ENCODE data around the gene ST6GALNAC5.

Gene ST6GALNAC5

DNA sequence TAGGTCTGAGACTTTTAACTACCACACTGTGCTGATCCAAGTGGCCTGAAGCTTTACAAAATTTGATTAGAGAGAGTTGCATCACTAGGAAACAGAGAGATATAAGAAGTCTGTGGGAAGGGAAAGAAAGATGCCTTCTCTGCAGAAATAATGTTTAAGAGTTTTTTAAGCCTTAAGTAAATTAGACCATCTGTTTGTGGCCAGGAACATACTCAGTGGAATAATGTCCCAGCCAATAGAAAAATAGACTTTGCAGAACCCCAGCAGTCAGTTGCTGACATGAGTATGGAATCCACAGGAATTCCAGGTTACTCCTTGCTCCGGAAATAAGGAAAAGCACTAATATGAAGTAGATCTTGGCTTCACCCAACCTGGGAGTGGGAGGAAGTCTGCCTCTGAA lies 144.8 kb downstream of the ST6GALNAC5 start:
- no peak for DNase-seq (ENCODE audit: low read depth, low spot score)

DNA sequence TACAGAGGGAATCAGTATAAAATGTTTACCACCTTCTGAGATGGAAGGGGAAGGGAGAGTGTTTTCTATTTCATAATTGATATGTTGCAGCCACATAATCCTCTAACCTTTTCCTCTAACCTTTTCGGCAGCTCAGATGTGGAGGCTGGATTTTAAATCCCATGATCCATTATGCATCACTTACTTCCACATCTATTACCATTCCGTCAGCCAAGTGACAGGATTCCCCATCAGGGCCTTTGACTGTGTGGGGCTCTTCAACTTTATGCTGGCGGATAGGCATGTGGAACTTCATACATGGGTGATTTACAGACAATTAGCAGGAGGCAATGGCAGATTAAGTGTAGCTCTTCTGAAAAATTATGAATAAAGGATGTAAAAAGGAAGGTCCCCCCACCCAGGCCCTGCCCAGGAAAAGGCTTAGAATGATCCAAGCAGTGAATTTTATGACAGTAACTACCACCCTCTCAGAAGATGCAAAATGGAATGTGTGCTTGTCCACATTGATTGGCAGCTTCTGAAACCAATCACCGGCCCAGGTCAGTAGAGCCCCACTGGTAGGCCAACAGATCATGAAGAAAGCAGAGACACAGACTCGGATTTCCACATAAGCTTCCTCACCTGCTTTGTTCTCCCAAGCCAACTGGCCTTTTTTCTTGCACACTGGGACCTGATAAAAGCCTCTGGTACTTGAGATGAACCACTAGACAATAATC lies 147.0 kb downstream of the ST6GALNAC5 start:
- no peak for DNase-seq (ENCODE audit: low read depth, low spot score)

DNA sequence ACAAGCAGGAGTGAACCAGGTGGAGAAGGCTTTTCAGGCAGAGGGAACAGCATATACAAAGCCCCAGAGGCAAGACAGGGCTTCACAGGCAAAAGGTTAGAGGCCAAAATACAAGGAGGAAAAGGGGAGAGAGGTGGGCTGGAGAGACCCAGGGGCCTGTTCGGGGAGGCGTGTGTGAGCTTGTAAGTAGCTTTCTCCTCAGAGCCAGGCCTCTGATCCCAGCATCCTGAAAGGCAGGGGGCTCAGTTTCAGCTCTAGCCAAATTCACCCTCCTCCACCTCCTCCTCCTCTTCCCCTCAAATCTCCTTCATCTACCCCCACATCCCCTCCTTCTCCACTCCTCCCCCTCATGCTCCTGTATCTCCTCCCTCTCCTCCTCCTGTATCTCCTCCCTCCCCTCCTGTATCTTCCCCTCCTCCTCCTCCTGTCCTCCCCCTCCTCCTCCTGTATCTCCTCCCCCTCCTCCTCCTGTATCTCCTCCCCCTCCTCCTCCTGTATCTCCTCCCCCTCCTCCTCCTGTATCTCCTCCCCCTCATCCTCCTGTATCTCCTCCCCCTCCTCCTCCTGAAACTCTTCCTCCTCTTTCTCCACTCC lies 148.6 kb downstream of the ST6GALNAC5 start:
- DNase-seq (ENCODE audit: low read depth, low spot score) = no peak

DNA sequence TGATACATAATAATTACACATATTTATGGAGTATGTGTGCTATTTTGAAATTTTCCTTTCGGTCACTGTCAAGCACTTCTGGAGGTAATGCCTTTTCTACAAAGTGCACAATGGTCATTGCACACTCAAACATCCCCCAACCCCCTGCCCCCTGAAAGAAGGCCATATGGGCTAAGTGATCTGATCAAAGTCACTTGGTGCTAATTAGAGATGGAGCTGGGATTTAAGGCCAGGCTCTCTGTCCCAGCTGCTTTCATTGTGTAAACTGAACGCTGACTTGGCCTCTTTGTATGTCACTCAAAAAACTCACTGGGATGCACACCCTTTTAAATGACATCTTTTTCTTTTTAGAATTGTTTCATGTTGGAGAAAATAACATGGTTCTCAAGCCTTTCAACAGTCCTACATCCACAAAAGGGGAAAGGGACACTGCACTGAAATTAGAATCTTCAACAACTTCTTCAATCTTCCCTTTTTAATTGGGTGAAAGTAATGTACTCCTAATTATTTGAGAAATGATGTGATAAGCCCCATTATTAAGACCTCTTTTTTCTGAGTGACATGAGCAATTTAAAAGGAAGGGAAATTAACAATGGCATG lies 149.2 kb downstream of the ST6GALNAC5 start:
- no peak for DNase-seq (ENCODE audit: low read depth, low spot score)

DNA sequence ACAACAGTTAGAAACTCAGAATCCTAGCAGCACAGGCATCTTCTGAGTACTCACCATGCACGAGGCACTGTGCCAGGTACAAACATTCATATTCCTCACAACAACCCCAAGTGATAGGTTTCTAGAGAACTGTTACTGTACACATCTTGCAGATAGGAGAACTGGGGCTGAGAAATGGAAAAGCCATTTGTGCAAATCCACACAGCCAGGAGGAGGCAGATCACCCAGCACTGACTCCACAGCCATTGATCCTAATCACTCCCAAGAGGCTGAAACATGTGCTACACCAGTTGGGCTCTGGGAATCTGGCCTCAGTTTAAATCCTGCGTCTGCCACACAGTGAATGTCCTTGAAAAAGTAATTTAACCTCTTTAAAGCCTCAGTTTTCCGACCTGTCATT lies 151.0 kb downstream of the ST6GALNAC5 start:
- DNase-seq (ENCODE audit: low read depth, low spot score) = no peak

DNA sequence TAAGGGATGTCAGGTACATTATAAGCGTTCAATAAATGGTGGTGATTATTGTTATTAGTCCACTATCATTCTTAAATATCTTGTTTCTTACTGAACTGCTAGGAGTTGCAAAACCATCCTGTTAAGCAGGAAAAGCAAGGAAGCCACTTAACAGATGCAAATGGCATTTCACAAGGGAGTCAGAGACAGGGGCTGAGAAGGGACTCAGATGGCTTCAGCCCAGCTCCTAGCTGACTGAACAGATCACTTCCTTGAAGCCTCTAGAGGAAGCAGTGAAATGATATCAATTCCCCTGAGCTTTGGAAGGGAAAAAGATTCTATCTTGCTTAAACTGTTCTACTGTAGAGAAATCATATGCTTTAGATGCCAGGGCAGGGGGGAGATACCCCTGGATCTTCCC lies 151.5 kb downstream of the ST6GALNAC5 start:
- no peak for DNase-seq (ENCODE audit: low read depth, low spot score)

DNA sequence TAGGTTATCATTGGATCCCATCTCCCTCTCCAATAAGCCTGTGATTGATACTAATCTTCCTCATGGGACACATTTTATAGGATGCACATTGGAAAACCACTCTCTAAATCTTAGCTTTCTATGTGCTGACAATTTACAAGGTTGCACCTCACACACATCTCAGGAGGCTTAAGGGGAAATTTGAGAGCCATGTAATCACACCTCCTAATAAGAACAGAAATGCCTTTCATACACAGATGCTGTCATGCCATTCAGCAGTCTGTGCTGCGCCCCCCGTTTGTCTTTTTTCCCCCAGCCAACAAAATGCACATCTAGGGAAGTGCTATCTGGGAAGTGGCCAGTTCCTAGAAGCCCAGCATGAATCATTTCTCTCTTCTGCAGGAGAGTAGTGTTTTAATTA lies 154.5 kb downstream of the ST6GALNAC5 start:
- no peak for DNase-seq (ENCODE audit: low read depth, low spot score)

DNA sequence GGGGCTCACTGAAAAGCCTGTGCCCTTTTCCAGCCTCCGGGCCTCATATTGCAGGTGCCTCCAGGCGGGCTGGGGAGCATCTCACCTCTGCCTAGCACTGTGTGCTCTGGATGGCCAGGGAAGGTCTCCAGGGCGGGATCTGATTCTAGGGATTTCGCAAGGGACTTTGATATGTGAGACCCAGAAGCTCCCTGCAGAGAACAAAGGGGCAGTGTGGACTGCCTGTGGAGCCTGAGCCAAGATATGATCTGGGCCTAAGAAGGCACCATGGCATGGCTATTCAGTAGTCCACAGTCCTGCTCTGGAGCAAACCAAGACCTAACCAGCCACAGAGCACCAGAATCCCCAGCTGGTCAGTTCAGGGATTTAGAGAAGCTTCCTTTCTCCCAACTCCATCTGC lies 157.2 kb downstream of the ST6GALNAC5 start:
- DNase-seq (ENCODE audit: low read depth, low spot score) = no peak

DNA sequence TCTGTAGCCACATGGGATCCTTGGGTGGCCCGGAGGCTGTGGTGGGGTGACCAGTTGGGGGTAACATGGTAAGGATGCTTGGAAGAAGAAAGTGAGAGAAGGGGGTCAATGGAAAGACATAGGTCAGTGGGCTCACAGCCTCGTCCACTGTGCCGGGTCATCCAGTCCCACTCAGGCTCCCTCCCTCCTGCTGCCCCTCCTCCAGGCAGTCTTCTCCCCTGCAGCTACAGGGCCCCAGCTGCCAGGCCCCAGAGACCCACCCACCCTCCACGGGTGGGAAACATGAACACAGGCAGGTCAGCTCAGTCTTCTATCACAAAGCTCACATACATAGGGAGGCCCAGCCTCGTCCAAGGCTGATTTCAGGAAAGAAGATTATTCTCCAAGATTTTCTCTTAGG lies 158.3 kb downstream of the ST6GALNAC5 start:
- no peak for DNase-seq (ENCODE audit: low read depth, low spot score)

DNA sequence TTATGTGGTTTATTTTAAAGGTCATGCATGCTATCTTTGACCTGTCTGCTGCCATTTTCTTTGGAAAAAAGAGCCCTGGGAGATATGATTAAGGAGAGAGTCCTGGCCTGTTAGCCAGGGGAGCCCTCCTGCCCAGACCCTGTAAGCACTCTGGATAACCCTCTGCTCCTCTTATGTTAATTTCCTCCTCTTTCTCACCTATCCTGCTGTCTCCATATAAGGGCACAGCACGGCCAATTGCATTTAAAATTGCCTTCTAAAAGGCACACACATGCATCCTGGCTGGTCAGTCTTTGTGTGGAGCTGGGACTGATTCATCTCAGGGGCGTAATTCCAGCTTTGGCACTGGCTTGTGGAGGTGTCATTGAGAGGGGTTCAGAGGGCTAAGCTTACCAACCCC lies 158.9 kb downstream of the ST6GALNAC5 start:
- no peak for DNase-seq (ENCODE audit: low read depth, low spot score)

DNA sequence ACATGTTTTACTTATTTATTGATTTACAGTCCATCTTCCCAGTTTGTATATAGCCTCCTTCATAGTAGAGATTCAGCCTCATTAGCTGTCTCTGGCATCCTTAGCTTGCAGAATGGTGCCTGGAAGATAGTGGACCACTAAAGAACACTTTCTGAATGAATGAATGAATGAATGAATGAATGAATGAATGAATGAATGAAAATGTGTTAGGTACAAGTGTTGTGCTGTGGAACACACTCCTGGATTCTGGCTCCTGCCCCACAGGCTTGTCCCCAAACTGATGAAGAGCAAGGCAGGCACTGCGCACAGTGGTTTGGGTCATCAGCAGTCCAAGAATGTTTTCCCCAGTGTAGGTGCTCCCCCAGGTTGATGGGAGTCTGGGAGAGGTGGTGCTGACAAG lies 159.4 kb downstream of the ST6GALNAC5 start:
- no peak for DNase-seq (ENCODE audit: low read depth, low spot score)

DNA sequence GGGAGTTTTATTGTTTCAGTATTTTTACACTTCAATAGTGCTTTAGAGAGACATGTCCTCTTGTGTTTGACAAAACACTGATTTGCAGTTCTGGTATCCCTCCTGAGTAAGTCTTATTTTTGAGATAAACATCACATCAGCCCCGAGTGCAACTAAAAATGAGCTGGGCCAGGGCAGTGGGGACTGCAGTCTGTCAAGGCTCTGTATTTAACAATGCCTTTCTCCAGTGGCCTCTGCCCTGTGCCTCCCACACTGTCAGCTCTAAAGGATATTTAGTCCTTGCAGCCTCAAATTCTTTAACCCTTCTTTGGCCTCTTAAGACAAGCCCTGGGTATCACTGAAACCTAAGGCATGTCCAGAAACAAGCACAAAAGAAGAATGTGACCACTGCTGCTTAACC lies 160.6 kb downstream of the ST6GALNAC5 start:
- no peak for DNase-seq (ENCODE audit: low read depth, low spot score)

DNA sequence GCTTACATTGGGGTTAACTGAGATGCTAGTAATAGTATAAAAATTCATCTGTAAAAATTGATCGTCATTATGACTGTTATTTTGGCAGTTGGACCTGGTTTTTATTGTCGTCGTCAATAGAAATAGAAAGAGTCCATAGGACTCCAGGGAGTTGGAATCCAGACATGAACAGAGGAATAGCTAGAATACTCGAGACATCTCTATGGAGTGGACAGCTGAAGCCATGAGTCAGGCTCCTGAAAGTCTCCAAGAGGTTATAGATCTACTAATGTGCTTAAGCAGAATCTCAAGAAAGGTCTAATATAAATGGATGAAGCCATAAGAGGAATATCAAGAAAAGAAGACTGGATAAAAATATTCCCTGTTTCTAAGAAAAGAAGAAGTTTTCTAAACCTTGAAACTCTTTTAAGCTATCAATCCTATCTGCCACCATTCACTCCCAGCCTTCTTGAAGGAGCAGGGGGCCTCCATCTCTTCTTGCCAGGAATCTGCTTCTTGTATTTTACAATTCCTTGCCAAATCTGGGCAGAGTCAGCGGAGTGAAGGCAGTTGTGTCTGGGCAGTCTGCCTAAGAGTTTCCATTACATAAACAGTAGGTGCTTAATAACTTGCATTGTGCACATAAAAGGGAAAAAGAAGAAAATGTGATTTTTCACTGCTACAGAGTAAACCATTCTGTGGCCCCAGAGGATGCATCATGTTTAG lies 163.3 kb downstream of the ST6GALNAC5 start:
- DNase-seq (ENCODE audit: low read depth, low spot score) = no peak

DNA sequence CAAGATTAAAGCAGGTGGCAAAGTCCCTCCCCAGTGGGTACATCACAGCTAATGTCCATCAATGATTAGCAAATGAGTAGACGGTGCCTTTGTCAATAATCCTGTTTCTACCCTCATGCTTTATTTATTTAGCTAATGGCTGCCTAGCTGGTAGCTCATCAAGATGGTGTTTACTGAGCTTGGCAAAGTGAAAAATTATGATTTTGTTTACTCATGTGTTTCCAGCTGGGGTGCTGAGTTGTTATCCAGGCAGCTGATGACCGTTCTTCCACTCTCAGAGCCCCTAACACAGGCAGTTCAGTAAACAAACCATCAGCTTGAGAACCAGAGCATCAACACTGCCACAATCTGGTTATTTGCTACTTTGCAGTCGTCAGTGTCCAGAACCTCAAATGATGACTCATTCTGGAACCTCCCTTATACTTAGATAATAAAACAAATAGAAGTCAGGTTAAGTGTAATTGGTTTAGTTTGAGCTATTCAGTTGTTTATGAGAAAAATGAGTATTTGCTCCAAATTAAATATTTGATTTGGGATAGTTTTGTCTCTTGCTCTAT lies 163.9 kb downstream of the ST6GALNAC5 start:
- DNase-seq (ENCODE audit: low read depth, low spot score) = no peak

DNA sequence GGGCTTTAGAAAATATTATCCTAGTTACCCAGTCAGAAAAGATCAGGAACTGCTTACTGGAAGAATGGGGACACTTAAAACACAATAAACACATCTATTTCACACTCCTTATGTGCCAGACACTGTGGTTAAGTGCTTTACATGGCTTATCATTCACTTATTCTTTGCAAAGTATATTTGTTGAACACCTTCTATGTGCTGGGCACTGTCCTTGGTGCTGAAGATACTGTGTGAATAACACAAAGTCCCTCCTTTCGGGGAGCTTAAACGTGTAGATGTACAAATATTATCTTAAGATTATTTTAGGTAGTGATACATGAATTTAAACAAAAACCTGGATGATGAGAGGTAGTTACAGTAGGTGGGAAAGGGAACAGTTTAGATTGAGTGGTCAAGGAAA lies 169.3 kb downstream of the ST6GALNAC5 start:
- DNase-seq (ENCODE audit: low read depth, low spot score) = no peak

DNA sequence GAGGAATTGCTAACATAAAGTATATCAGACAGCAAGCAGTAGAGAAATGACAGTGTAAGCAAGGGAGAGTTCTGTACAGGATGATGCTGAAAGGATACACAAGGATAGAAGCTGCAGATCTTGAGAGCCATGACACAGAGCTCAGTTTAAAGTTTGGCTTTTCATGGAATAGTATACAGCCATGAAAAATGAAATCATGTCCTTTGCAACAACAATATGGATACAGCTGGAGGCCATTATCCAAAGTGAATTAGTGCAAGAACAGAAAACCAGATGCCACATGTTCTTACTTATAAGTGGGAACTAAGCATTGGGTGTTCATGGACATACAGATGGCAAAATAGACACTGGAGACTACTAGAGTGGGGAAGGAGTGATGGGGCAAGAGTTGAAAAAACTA lies 169.8 kb downstream of the ST6GALNAC5 start:
- DNase-seq (ENCODE audit: low read depth, low spot score) = no peak

DNA sequence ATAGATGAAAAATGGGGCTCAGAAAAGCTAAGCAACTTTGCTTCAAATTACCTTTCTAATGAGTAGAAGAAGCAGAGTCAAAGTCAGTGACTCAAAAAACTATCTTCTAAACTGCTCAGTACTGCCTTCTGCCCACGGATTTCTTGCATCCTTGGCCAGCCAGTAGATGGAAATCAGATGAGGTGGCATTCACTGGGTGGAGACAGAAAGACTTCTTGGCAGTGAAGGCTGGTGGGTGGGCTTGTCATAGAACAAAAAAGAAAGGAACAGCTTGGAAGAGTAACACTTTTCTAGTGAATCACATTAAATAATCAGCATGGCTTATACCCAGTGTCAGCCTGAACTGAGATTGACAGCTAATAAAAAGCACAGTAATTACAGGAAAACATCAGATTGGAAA lies 170.7 kb downstream of the ST6GALNAC5 start:
- DNase-seq (ENCODE audit: low read depth, low spot score) = no peak

DNA sequence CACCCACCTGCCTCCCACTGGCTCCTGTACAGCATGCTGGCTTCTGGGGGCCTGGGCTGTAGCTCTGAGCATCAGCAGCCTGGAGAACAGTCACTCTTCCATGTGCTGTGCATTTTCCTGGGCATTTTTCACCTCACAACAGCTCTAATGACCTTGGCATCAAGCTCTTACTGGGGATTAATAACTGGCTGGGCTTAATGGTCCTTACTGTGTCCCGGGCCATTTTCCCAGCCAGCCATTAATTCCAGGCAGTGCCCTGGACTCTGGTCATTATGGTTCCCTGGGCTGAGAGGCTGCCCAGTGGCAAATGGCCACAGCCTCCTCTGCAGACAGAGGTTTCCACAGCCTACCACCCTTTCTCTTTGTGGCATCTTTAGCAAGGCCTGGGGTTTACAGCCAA lies 171.8 kb downstream of the ST6GALNAC5 start:
- DNase-seq (ENCODE audit: low read depth, low spot score) = no peak

DNA sequence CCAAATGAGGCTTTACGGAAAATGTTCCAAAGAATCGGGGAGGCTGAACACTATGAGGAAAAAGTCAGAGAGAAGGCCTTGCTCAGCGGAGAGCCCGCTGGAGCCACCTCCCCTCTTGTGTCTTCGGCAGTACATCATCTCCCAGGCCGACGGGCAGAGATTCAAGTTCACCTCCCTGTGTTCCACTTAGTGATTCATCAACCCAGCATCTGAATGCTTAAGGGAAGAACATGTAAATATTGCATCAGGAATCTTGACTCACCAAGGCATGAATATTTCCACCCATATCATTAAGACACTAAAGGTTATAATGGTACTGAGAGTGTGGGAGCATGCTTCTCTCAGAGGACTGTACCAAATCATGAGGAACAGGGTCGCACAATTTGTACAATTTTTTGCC lies 172.5 kb downstream of the ST6GALNAC5 start:
- DNase-seq (ENCODE audit: low read depth, low spot score) = no peak

DNA sequence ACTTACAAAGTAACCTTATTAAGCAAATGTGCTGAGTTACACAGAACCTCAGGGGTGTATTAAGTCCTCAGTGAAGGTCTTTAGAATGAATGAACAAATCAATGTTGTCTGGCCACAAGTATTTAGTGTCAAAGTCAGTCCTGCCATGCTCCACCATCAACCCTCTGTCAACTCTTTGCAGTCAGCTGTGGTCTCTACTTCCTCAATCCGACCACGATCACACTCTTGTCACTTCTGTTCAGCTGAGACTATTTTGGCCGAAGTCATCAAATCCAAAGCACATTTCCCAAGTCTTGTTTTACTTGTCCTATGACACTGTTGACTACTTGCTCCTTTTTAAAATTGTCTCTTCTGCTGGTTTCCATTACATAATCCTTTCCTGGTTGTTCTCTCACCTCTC lies 173.5 kb downstream of the ST6GALNAC5 start:
- no peak for DNase-seq (ENCODE audit: low read depth, low spot score)

DNA sequence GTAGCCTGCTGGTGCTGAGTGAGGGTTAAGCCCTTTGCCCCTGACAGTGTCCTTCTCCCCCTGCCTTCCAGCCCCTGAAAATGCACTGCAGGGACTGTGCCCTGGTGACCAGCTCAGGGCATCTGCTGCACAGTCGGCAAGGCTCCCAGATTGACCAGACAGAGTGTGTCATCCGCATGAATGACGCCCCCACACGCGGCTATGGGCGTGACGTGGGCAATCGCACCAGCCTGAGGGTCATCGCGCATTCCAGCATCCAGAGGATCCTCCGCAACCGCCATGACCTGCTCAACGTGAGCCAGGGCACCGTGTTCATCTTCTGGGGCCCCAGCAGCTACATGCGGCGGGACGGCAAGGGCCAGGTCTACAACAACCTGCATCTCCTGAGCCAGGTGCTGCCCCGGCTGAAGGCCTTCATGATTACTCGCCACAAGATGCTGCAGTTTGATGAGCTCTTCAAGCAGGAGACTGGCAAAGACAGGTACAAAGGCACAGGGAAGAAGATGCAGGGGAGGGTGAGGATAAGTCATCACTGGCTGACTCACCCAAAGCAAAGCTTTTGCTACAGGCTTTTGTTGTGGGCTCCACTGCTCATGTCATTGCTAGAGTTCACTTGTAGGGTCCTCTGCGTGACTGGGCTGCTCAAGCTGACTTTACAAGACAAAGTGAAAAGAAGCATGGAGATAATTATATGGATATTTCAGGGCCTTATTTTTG lies 177.0 kb downstream of the ST6GALNAC5 start:
- DNase-seq (ENCODE audit: low read depth, low spot score) = no peak

DNA sequence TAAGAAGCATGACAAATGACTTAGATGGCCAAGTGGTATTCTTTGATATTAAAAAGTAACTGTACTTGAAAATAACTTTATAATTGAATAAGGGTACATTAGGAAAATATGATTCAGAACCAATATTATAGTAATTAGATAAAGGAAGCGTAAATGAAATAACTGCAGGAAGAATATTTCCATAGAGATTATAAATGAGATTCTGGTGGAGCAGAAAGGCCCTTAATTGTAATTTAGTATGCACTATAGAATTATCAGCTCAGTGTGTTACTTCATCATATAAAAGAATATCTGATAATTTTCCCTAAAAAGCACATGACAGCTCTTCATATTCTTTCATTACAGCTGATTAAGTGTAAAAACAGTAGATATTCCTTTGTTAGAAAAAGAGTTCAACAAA lies 180.3 kb downstream of the ST6GALNAC5 start:
- no peak for DNase-seq (ENCODE audit: low read depth, low spot score)

Measured in activated naive CD8-positive, alpha-beta T cell treated with anti-CD3 and anti-CD28 coated beads, Interleukin-2, amount 50 U/mL, for 16 hours (primary cell).